Epithelial cell of esophagus (primary cell): ENCODE data around the gene PRLHR.
A peak's percentile ranks its signal among the peaks of the same experiment; 100 is the strongest.

Source experiments
- DNase-seq: peaks from one replicate; pipeline ENCODE4 v3.0.0; 2010; ENCODE audit warnings: low read depth
- H3K4me3 ChIP-seq: 2 replicates; pipeline ENCODE4 v1.5.1; 2011; ENCODE audit warnings: mild to moderate bottlenecking, low read length, control low read depth
- TF ChIP-seq, protein P1 (sequence below): IDR thresholded peaks from 2 replicates; pipeline ENCODE4 v1.5.1; 2011; ENCODE audit warnings: low read depth, mild to moderate bottlenecking, low read length, control low read depth, inconsistent platforms; ENCODE audit not compliant: insufficient read depth; ENCODE audit errors: missing control alignments

Gene PRLHR

DNA sequence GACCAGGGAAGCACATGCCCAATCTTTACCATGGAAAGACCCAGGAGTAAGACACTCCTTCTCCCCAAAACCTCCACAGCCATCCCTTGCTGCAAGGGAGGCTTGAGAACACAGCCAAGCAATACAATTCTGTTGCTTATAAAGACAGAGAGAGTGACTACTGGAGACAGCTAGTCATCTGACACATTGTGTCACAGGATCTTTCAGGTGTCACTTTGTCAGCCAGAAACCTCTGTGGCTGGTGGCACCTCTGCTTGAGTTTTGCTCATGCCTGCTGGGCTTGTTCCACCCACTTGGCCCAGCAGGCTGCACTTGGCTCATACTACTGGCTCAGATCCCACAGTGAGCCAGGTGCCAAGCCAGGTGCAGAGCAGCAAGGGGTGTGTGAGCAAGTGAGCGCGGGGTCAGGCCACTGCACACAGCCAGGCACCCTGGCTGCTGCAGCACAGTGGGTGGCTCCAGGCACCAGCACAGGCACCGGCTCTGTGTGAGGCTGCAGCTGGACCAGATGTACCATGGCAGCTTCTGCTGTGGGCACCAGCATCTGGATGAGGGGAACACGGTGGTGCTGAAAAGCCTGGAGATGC, 12.4 kb upstream of the PRLHR start:
- no peak for DNase-seq
- TF ChIP-seq, protein P1, sequence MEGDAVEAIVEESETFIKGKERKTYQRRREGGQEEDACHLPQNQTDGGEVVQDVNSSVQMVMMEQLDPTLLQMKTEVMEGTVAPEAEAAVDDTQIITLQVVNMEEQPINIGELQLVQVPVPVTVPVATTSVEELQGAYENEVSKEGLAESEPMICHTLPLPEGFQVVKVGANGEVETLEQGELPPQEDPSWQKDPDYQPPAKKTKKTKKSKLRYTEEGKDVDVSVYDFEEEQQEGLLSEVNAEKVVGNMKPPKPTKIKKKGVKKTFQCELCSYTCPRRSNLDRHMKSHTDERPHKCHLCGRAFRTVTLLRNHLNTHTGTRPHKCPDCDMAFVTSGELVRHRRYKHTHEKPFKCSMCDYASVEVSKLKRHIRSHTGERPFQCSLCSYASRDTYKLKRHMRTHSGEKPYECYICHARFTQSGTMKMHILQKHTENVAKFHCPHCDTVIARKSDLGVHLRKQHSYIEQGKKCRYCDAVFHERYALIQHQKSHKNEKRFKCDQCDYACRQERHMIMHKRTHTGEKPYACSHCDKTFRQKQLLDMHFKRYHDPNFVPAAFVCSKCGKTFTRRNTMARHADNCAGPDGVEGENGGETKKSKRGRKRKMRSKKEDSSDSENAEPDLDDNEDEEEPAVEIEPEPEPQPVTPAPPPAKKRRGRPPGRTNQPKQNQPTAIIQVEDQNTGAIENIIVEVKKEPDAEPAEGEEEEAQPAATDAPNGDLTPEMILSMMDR, result no peak
- no peak overlapping the region for H3K4me3 ChIP-seq

DNA sequence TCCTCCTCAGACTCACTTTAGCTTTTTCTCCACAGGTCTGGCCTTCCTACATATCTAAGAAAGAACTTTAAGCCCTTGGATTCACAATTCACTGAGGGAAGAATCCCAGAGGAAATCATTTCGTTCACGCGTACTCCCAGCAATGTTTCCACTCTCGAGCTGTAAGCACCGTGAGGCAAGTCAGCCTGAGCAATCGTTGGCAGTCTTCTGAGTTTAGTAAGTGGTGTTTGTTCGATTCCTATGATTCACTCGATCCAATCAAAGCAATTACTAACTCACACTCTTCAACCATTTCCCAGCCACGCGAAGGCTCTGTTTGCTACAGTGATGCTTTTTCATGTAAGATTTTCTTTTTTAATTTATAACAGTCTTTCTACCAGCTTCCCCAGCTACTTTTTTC, 10.2 kb upstream of the PRLHR start:
- no peak for DNase-seq
- H3K4me3 ChIP-seq, result no peak overlapping the region
- TF ChIP-seq, protein P1, result no peak

DNA sequence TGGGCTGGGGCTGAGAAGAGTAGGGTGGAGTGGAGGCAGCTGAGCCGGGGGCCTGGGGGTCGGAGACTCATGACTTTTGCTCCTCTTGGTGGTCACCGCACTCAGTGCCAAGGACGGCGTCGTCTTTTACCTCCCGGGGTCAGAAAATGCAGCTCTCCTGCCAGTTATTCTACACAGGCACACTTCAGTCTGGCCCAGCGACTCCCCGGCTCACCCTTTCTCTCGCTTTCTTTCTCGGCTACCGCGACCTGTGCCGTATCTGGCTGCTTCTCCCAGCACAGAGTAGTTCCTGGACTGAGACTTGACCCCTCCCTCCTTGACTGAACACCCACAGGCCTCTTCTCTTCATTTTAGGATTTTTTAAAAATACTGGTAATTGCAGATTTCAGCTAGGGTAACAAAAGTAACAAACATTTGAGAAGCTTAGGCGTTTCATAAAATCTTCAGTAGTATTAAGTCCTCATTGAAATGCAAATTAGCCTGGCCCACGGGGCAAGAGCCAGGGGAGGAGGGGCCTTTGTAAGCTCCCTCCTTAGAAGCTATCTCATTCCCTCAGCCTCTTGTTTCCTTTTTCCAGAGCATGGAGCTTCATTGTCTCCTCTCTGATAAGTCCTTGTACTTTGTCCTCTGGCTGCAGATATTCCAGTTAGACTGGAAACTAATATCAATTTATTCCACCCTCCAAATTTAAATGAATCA, 1.1 kb upstream of the PRLHR start:
- no peak for DNase-seq
- no peak overlapping the region for H3K4me3 ChIP-seq
- TF ChIP-seq, protein P1, result no peak

DNA sequence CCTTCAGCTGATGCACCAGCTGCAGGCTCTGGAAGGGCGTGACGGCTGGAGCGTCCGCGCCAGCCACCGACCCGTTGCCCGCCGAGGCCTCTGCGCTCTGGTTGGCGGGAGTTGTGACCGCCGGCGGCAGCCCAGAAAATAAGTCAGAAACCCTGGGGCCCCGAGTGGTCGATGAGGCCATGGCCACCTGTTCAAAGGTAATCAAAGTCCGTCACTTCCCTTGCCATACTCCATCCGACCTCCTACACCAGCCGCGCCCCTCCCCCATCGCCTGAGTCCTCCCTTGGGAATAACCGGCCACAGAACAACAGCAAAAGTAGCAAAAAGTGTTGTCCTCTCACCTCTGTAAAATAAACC, 406 bp downstream of the PRLHR start:
- TF ChIP-seq, protein P1, result no peak
- DNase-seq, result no peak
- no peak overlapping the region for H3K4me3 ChIP-seq

DNA sequence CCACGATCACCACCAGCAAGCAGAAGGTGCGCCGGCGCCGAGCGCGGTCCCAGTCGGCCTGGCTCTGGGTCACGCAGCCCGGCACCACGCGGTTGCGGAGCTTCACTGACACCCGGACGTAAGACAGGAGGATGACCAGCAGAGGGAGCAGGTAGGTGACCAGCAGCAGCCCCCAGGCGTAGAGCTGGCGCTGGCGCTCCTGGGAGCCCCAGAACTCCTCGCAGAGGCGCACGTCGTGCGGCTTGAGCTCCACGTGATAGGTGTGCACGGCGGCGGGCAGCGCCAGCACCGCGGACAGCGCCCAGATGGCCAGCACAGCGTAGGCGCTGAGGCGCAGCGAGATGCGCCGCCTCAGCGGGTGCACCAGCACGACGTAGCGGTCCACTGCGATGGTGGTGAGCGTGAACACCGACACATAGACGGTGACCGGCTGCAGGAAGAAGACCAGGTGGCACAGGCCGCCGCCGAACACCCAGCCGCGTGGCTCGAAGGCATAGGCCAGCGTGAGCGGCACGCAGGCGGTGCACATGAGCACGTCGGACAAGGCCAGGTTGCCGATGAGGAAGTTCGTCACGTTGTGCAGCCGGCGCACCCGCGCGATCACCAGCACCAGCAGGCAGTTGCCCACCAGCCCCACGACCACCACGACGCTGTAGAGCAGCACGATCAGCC, 920 bp downstream of the PRLHR start:
- TF ChIP-seq, protein P1, result peak; percentile 8
- H3K4me3 ChIP-seq, result no peak overlapping the region
- peak; percentile 59 for DNase-seq

DNA sequence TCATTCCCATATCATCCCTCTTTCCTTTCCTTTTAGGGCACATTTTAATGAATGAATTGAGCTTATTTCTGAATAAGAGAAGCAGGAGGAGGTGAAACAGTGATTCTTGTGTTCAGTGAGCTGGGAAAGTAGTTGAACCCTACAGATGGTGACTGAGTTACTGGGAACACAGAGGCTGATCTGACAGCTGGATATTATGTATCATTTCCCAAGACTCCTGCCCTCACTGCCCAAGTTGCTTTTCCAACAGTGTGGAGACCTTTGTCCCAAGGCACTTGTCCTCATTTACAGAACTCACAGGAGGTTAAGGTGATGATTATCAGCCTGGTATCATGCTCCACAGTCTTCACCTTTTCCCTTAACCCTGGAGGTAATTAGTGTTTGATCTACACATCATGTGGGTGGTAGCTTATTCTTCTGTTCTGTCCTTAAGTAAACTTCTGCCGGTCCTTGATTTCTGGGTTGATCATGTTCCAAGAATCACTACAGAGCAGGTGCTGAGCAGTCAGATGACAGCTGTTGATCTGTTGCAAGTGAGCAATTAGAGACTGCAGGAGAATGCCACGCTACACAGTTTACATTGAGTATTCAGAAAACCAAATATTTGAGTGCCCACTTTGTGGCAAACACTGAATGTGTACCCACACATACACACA, 2.6 kb downstream of the PRLHR start:
- TF ChIP-seq, protein P1, result no peak
- DNase-seq, result no peak

More for the DNA sequence above, 2.6 kb downstream of the PRLHR start:
- no peak overlapping the region for H3K4me3 ChIP-seq
